HG03135 (cell line): ENCODE measurements around the gene NRG4.
"Not testable (repeated sequence)": the region's sequence is repeated elsewhere in the genome, so short reads cannot be mapped to it uniquely, and the experiment has no call there.

Experiments used
- ATAC-seq: cut with Tn5 transposase; IDR thresholded peaks from one replicate; pipeline ENCODE4 v1.9.1; 2021; ENCODE audit warnings: mild to moderate bottlenecking, moderate library complexity; ENCODE audit not compliant: unreplicated experiment

Gene NRG4

DNA sequence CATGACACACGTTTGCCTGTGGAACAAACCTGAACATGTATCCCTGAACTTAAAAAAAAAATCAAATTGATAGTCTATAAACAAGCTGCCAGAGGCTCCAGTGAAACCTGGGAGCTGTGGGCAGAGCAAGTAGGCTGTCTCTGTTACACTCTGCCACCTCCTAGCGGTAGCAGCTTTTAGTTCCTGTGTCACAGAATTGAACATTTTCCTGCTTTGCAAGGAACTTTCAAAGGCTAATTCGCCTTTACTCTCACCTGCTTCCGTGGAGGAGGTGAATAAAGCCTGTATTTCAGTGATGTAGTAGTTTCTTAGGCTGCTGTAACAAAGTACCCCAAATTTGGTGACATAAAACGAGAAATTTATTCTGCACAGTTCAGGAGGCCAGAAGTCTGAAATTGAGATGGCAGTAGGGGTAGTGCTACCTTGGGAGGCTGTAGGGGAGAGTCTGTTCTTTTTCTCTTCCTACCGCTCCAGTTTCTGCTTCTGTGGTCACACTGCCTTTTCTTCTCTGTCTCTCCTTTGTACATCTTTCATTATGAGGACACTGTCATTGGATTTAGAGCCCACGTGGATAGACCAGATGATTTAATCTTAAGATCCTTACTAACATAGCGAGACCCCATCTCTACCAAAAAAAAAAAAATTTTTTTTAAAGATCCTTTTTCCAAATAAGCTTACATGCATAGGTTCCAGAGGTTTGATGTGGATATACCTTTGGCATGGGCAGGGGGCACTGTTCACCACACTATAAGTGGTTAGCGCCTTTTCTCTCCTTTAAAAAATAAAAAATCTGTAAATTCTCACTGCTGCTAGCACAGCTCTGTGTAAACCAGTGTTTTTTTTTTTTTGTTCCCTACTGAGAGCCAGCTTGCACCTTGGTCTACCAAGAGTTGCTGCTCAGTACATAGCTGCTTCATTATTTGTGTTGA lies 83.3 kb downstream of the NRG4 start:
- no peak for ATAC-seq

DNA sequence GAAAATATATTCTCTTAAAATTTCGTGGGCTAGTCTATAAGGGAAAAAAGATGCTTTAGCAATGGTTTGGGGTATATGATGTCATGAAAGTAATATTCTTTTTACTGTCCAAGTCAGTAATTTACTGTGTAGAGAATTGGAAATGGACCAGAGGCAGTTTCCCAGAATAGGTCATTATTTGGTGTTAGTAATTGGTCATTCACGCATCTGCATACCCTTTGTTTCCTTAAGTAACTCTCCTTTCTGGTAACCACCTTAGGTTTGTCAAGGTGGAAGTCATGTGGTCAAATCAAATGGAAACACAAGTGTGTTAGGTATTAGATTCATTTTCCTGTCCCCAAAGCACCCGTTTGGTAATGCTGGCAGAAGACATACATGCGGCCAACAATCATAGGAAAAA lies 84.6 kb downstream of the NRG4 start:
- no peak for ATAC-seq

DNA sequence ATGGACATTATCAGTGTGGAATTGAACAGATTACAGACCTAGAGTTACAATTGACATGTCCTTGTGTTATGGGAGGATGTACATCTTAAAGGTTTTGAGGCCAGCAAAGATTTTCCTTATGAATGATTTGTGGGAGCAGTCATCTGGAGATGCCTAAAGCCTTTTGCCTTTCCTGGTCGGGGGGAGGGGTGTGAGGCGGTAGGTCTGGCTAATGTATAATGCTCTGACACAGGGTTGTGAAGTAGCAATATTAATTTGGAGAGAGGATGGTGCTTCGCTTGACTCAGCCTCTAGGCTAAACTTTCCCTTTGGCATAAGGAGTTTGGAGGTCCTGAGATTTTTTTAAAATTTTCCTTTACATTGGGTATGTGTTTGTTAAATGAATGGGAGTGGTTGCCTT lies 85.3 kb downstream of the NRG4 start:
- ATAC-seq, result no peak

GRCh38 chr15:75925440-75925839 lies 86.8 kb downstream of the NRG4 start:
- no peak for ATAC-seq

DNA sequence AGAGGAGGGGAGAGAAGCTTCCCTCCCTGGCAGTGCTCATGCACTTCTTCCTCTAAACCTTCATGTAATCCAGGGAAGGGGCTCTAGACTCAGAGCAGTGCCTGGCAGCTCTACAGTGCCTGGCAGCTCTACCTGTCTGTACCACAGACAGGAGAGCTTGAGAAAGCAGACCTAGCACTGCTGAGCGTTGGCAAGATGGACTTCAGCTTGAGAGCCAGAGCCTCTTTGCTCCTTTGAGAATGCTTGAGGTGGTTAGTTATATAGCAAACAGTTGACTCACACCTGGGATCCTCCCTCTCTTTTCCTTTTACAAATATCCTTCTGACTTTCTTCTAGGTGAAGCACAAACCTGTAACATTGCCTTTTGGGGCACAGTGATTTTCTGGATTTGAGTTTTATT lies 87.6 kb downstream of the NRG4 start:
- no peak for ATAC-seq

GRCh38 chr15:75923756-75924155 lies 88.5 kb downstream of the NRG4 start:
- ATAC-seq, result no peak

DNA sequence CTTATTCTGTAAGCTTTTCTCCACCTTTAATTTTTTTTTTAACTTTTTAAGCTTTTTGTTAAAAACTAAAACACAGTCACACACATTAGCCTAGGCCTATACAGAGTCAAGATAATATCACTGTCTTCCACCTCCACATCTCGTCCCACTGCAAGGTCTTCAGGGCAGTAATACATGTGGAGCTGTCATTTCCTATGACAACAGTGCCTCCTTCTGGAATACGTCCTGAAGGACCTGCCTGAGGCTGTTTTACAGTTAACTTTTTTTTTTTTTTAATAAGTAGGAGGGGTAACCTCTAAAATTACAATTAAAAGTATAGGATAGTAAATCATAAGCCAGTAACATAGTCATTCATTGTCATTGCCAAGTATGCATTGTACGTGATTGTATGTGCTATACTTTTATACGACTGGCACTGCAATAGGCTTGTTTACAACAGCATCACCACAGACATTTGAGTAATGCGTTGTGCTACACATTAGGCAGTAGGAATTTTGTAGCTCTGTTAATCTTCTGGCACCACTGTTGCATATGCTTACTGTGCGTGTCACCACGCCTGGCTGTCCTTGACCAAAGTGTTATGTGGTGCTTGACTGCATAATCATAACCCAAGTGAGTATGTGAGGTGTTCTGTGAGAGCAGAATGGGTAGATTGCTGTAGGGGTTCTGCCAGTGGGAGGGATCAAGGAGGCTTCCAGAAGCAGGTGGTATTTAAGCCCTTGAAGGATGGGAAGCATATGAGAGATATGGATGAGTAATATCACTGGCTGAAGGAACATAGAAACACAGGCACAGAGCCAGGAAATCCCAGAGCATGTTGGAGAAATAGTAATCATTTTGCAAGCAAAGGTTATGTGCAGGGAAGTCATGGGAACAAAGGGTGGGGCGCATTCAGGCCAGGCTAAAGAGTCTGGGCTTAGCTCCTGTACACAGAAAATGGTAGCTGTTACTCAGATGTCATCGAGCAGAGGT lies 90.2 kb downstream of the NRG4 start:
- no peak for ATAC-seq

DNA sequence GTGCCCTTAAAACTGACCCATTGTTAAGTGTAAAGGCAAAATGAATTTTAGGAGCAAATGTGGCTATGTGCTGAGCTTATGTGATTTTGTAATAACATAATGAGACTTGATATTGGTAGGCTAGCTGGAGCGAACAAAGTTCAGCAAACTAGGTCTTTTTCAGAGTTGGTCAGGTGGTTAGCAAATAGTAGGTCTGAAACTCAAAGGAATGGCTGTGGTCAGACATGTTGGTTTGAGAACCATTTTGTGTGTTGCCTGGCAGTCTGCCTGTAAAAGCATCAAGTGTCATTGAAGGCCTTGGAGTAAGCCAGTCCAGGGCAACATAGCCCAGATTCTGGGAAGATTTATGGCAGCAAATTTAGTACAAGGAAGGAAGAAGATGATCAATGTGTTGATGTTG lies 92.1 kb downstream of the NRG4 start:
- no peak for ATAC-seq

- ATAC-seq, result no peak
Observed at GRCh38 chr15:75918135-75918534, 94.1 kb downstream of the NRG4 start.

DNA sequence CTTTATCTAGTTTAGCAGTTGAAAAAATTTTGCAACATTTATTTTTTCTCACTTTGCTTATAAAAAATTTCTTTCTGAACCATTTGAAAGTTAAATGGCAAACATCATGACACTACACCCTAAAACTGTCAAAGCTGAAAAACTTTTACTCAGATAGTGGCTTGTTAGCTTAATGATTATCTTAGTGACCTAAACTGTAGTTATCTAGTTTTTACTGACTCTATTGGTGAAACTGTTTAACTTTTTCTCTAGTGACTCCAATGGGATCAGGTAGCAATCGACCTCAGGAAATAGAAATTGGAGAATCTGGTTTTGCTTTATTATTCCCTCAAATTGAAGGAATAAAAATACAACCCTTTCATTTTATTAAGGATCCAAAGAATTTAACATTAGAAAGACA lies 95.2 kb downstream of the NRG4 start:
- ATAC-seq, result no peak

DNA sequence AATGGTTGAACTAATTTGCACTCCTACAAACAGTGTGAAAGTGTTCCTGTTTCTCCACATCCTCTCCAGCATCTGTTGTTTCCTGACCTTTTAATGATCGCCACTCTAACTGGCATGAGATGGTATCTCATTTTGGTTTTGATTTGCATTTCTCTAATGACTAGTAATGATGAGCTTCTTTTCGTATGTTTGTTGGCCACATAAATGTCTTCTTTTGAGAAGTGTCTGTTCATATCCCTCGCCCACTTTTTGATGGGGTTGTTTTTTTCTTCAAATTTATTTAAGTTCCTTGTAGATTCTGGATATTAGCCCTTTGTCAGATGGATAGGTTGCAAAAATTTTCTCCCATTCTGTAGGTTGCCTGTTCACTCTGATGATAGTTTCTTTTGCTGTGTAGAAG lies 101.9 kb downstream of the NRG4 start:
- not testable (repeated sequence) for ATAC-seq

DNA sequence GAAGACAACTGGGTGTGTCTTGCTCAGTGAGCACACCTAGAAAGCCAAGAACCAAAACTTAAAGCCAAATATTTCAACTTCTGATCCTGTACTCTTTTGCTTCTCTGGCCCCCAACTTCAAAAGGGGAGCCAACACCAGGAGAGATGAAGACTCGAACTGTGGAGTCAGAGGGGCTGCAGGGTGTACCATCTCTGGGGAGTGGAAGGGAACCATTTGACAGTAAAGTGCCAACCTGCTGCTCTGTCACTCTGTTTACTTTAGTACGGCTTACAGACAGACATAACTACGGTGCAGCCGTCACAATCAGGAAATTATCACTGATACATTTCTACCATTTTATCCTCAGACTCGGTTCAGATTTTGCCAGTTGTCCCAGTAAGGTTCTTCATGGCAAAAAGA lies 107.0 kb downstream of the NRG4 start:
- no peak for ATAC-seq

DNA sequence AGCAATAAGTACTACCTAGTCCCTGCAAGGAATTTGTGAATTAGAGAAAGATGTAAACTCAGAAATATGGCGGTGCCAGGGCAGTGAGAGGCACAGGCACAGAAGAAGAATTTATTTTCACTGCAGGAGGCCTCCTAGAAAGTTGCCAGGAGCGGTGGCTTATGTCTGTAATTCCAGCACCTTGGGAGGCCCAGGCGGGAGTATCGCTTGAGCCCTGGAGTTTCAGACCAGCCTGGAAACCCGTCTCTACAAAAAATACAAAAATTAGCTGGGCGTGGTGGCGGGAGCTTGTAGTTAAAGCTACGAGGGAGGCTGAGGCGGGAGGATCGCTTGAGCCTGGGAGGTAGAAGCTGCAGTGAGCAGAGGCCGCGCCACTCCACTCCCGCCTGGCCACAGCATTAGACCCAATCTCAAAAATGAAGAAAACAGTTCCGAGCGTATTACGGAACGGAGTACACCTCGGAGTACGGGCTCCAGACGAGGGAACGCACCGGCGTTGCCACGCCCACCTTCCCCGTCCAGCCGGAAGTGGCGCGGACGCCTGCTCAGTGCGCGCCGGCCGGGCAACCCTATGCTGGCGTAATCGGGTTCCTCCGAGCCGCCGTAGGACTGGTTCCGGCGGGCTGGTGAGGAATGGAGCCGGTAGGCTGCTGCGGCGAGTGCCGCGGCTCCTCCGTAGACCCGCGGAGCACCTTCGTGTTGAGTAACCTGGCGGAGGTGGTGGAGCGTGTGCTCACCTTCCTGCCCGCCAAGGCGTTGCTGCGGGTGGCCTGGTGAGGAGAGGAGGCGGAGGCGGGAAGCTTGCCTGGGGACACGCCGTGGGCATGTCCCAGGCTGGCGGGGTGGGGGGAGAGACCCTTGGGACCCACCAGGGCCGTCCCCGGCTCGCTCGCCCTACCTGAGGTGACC lies 108.6 kb downstream of the NRG4 start, which contains the start of gene FBXO22:
FBXO22 (plus strand) TSS at position 548 of the 909 bp plus-strand sequence; CDS start at position 634, 86 bp downstream.
- ATAC-seq, result peak; percentile 82

- no peak for ATAC-seq
Observed at GRCh38 chr15:75902129-75902557, 110.1 kb downstream of the NRG4 start.

DNA sequence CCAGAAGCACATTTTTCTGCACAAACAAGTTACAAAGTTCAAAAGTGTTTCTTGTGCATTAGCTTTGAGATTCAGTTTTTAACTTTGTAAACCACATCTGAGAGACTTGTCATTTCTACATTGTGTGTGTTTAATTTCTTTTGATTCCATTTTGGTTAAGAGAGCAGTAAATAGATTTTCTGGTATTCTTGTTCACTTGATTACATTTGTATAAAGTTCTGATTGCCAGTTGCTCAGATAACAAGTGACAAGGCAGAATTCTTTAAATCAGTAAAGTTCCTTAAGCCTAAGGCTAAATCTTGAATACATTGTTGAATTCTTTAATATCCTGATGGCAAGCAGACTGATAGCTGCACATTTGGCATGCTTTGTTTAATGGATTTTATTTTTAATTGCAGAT lies 111.6 kb downstream of the NRG4 start:
- ATAC-seq, result no peak

- no peak for ATAC-seq
Observed at GRCh38 chr15:75895731-75896130, 116.5 kb downstream of the NRG4 start.

DNA sequence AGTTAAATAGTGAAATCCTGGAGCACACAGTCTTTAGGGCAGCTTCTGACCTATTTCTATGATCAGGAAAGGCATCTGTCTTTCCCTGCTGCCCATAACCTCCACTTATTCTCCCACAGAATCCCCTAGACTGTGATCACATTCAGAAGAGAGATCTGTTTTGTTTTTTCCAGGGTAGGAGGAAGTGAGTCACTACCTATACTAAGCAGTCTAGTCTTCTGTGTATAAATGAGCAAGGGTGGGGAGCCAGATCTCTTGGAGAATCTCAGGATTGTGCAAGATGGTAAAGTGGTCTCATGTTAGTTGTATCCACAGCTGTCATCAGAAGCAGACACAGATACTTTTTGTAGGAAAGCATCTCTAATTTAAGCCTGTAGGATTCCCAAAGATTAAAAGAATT lies 120.3 kb downstream of the NRG4 start:
- ATAC-seq, result no peak
